NB4 (cell line): ENCODE results near the gene IQCM.
"Not testable (repeated sequence)": the region's sequence is repeated elsewhere in the genome, so short reads cannot be mapped to it uniquely, and the experiment has no call there.

Experiments
- POLR2A ChIP-seq: IDR thresholded peaks from 2 replicates; pipeline ENCODE4 v1.6.1; 2011; ENCODE audit warnings: mild to moderate bottlenecking; ENCODE audit not compliant: insufficient read length; ENCODE audit errors: extremely low read depth
- TF ChIP-seq, protein P1 (sequence below): IDR thresholded peaks from one replicate; pipeline ENCODE4 v1.5.1; 2012; ENCODE audit warnings: low read depth, low read length

DNA sequence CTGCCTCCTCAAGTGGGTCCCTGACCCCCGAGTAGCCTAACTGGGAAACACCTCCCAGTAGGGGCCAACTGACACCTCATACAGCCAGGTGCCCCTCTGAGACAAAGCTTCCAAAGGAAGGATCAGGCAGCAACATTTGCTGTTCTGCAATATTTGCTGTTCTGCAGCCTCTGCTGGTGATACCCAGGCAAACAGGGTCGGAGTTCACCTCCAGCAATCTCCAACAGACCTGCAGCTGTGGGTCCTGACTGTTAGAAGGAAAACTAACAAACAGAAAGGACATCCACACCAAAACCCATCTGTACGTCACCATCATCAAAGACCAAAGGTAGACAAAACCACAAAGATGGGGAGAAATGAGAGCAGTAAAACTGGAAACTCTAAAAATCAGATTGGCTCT lies 347.0 kb downstream of the IQCM start:
- TF ChIP-seq POLR2A, result not testable (repeated sequence)
- TF ChIP-seq, protein P1, sequence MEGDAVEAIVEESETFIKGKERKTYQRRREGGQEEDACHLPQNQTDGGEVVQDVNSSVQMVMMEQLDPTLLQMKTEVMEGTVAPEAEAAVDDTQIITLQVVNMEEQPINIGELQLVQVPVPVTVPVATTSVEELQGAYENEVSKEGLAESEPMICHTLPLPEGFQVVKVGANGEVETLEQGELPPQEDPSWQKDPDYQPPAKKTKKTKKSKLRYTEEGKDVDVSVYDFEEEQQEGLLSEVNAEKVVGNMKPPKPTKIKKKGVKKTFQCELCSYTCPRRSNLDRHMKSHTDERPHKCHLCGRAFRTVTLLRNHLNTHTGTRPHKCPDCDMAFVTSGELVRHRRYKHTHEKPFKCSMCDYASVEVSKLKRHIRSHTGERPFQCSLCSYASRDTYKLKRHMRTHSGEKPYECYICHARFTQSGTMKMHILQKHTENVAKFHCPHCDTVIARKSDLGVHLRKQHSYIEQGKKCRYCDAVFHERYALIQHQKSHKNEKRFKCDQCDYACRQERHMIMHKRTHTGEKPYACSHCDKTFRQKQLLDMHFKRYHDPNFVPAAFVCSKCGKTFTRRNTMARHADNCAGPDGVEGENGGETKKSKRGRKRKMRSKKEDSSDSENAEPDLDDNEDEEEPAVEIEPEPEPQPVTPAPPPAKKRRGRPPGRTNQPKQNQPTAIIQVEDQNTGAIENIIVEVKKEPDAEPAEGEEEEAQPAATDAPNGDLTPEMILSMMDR, result not testable (repeated sequence)
